Glomerular endothelial cell (primary cell): ENCODE data around the gene SLC47A2. TPM values are rescaled to one million over a fixed set of nuclear protein-coding genes. Genes with fewer than 3 reads are reported as not detected.

Experiments used
- DNase-seq: peaks from one replicate; pipeline ENCODE4 v3.0.0-alpha.2; 2011; ENCODE audit warnings: low read depth, low spot score; ENCODE audit errors: extremely low read depth
- total RNA-seq: library from RNA; depleted of rRNA; stranded (reverse); fragments of >200 nt; gene quantifications from 2 replicates; pipeline ENCODE4 v1.2.3, GENCODE V29; 2015

The SLC47A2 gene
- total RNA-seq, 1 donor from 2014 or later: not detected

- no peak for DNase-seq
Measured at GRCh38 chr17:19747829-19748806, 31.7 kb upstream of the SLC47A2 start, which contains the start of gene ALDH3A1. Gene ALDH3A1 (minus strand): TSS chr17:19748298. CDS start chr17:19745129, 3,169 bp downstream.

DNA sequence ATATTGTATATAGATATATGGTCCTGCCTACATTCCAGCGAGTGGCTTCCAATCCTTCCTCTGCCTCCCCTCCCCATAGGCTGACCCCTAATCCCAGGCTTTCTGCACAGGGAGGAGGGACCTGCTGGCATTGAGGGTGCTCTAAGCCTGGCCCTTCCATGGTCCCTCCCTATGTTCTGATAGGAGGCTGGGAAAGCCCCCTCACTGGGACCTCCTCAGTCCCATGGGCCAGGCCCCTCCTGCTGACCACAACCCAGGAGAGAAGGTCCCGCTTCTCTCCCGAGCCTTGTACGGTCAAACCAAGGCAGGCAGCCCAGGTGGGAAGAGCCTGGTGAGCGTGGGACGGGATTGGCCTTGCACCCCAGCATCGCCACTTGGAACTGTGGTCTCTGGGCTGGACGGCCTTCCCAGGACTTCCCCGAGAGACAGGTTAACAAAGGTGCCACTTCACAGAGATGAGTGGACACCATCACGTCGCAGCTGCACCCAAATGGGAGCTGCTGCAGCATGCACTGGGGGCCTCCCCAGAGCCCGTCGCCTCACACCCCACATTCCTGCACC is 30.9 kb upstream of the SLC47A2 start:
- DNase-seq: no peak

DNA sequence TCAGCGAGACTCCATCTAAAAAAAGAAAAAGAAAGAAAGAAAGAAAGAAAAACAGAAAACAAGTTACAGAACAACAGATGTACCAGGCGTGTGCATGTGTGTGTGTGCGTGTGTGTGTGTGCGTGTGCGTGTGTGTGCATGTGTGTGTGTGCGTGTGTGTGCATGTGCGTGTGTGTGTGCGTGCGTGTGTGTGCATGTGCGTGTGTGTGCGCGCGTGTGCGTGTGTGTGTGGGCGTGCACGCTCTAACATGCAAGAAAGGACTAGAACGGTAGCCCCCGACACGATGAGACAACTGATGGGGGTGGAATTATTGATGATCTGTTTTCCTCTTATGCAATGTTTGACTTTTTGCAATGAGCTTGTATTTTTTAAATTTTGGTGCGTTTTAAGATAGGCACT is 30.1 kb upstream of the SLC47A2 start:
- no peak for DNase-seq

DNA sequence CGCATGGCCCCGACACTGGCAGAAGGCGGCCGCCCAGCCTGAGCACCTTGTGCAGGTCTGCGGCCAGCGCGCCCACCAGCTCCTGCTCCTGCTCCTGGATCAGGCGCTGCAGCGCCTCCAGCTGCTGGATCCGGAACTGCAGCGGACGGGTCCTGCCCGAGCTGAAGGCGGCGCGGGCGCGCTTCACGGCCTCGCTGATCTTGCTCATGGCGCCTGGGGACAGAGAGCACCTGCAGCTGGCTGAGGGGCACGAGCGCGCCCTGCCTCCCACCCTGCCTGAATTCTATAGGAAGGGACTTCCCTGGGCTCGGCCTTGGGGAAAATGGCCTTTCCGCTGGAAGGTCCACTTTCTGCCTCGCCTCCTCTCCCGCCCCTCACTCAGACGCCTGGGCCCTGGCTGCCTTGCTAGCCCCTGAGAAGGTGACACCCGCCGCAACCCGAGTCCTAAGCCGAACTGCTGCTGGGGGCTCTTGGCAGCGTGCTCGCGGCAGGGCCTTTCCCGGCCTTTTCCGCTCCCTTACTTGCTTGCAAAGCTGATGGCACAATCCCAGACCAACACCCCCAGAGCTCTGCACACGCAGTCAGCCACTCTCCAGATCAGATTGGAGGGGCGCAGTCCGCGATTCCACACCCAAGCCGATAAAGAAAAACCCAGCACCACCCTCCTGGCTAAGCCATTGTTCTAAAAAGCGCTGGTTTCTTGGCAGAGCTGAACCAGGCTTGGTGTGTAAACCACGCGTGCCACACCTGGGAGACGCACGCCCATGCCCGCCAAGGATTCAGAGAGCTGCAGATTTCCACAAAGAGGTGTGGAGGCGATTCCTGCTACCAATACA is 28.8 kb upstream of the SLC47A2 start:
- no peak for DNase-seq

DNA sequence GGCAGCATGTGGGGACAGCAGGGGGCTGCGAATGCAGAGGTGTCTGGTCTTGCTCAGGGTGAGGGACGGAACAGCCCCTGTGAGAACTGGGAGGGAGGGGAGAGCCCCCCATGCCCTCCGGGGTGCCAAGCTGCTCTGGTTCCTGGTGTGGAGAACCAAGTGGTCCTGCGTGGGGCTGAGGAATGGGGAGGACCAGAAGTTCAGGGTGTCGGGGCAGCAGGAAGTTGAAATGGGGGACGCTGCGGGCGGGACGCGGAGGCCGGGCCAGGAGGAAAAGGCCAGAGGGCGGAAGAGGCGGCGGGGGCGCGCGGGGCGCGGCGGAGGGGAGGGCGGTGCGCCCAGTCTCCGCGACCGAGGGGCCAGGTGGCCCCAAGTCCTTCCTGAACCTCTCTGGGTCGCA is 28.1 kb upstream of the SLC47A2 start:
- no peak for DNase-seq

DNA sequence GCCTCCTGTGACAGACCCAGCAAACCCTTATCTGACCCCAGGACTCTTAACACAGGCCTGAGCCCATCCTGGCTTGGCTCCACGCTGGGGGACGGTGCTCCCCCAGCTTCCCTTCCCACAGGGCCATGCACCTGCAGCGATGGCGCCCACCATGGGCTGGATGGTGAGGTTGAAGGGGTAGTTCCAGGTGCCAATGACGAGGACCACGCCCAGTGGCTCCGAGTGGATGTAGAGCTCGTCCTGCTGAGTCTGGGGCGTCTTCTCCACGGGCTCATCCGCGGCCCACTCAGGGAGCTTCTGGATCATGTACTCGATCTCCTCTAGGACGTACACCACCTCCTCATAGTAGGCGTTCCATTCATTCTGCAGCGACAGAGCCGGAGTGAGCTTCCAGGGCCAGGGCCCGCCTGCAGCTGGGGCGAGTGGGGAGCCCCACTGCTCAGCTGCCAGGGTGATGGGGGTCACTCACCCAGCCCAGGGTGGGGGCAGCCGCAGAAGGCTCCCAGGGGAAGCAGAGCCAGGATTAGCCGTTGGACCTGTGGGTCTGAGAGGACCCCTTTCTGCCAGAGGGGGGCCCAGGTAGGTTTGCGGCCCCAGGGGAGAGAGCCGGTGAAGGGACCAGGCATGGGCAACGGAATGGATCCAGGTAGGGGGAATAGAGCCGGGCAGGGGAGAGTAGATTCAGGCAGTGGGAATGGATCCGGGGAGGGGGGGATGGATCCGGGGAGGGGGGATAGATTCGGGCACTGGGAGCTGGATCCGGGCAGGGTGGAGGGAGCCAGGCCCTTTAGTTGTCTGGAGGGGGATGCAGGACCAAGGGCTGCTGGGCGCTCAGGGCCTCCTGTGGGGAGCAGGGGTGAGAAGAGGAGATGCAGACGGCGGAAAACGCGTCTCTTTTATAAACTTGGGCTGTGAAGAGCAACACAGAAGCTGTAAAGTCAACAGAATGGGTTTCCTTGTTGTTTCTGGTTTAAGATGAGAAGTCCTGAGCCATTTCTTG is 27.0 kb upstream of the SLC47A2 start:
- DNase-seq: no peak

DNA sequence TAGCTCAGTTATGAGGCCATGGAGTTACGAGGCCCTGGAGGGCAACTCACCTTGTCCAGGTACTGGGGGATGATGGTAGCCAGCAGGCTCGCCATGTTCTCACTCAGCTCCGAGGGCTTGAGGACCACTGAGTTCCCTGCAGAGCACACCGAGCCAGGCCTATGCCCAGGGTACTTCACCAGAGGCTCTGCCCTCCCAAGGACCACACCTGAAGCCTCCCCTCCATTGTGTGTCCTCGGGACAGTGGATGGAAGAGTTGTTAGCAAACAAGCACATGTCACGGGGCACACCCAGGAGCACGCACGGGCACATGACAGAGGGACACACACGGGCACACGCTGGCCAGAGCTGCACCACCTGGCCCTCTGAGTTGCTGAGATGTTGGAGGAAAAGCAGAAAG is 26.1 kb upstream of the SLC47A2 start:
- no peak for DNase-seq

- DNase-seq: no peak
Measured at GRCh38 chr17:19741832-19742457, 25.6 kb upstream of the SLC47A2 start.

GRCh38 chr17:19740933-19741332 is 24.5 kb upstream of the SLC47A2 start:
- DNase-seq: no peak

DNA sequence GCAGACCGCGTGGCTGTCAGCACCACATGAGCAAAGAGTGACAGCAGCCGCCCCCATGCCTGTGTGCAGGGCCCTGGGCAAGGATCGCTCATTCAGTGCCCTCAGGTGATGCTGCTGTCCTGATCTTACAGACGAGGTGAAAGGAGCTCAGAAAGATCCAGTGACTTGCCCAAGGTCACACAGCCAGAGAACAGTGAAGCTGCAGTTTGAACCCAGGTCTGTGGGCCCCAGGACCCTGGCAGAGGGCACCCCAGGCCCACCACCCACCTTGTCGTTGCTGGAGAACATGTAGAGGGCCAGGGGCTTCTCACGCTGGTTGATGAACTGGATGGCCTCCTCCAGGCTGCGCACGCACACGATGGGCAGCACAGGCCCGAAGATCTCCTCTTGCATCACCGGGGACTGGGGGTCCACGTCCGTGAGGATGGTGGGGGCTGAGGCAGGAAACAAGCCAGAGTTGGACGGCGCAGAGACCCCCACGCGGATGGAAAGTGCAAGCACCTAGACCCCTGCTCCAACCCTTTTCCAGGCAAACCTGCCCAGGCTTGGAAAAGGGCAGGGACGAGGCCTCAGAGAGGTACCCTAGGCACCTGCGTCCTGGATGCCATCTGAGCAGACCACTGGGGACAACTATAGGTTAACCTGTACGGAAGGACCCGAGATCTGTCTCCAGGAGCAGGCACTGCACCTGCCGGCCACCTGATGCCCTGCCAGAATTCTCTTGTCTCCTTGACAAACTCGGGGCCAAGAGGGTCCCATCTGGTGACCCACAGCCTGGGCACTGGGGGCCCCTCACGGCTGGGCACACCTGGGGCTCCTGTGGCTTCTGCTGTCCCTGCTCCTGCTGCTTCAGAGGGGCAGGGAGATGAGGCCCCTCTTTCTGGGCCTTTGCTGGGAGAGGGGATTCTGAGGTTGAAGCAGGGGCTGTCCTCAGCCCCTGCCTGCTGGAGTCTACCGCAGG is 23.1 kb upstream of the SLC47A2 start:
- no peak for DNase-seq

GRCh38 chr17:19738757-19739156 is 22.4 kb upstream of the SLC47A2 start:
- no peak for DNase-seq

DNA sequence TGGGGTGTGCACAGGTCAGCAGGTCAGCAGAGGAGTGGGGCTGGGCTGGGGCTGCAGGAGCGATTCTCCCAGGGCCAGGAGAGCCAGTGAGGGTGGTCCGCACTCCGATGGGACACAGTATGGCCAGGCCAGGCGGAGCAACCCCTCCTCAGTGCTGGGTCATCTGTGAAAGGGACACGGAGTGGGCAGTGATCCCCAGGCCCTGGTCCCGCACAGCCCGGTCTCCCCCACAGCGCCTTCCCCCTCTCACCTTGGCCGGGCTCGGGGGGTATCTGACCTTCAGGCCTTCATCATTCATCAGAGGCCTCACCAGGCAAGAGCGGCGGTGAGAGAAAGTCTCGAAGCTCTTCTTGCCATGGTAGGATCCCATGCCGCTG is 21.7 kb upstream of the SLC47A2 start:
- no peak for DNase-seq

GRCh38 chr17:19737305-19738072 is 21.1 kb upstream of the SLC47A2 start:
- no peak for DNase-seq

DNA sequence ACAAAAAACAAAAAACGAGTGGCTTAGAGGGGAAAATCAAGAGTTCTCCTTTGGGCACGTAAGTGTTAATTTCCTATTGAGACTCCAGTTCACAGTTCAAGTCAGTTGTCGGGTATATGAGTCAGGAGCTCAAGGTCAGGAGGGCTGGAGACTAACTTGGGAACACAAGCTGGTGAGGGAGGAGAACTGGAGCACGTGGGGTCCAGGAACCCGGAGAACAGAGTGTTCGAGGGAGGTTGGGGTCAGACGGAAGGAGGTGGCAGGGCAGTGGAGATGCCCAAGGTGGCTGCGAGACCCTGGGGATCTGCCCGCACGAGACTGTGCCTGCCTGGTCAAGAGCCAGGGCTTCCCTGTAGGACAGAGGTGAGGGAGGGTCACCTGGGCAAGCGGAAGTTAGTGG is 19.7 kb upstream of the SLC47A2 start:
- DNase-seq: no peak

DNA sequence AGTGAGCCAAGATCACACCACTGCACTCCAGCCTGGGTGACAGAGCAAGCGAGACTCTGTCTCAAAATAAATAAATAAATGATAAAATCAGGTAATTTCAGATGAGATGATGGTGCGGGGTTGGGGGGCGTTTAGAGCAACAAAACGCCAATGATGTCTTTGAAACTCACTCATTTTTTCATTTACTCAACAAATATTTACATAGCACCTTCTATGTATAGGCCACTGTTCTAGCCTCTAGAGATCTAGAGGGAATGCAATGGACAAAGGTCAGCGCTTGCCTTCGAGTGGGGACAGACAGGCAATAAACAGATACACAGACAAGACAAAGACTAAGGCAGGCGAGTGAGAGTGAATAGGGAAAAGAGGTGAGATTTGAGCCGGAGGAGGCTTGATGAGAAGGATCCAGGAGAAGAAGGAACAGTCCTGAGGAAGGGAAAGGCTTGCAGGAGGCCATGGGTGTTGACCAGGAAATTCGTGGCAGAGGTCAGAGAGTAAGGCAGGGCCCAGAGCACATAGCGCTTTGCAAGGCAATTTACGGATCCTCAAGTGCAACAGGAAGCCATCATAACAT is 17.7 kb upstream of the SLC47A2 start:
- DNase-seq: no peak

- DNase-seq: no peak
Measured at GRCh38 chr17:19731626-19732025, 15.2 kb upstream of the SLC47A2 start.

- no peak for DNase-seq
Measured at GRCh38 chr17:19730843-19731242, 14.5 kb upstream of the SLC47A2 start.
